Colonic mucosa (tissue), 4 donors: ENCODE data around the gene DCBLD2. TPM values are rescaled to one million over a fixed set of nuclear protein-coding genes. Genes with fewer than 3 reads are reported as not detected.

ENCODE experiments used
- DNase-seq: peaks from one replicate; pipeline ENCODE4 v3.0.0-alpha.2; 2020
- H3K27ac ChIP-seq: fragments of 200-600 bp; one replicate; pipeline ENCODE4 v1.8.0; 2021
- H3K27me3 ChIP-seq: fragments of 200-600 bp; one replicate; pipeline ENCODE4 v1.8.0; 2021
- H3K36me3 ChIP-seq: fragments of 200-600 bp; one replicate; pipeline ENCODE4 v1.8.0; 2021
- H3K4me1 ChIP-seq: fragments of 200-600 bp; one replicate; pipeline ENCODE4 v1.8.0; 2021; ENCODE audit warnings: mild to moderate bottlenecking
- H3K4me3 ChIP-seq: fragments of 200-600 bp; one replicate; pipeline ENCODE4 v1.8.0; 2021
- H3K9ac ChIP-seq, 2 donors: one replicate each; pipeline ENCODE4 v1.7.0; 2013; ENCODE audit warnings: control low read depth in 2 of 2, low read depth in 2 of 2, low read length in 2 of 2
- H3K9me3 ChIP-seq: fragments of 200-600 bp; one replicate; pipeline ENCODE4 v1.8.0; 2021
- intact Hi-C: fragments of 100-400 bp; cut with DNase I; formaldehyde crosslinking; loops from one replicate; pipeline ENCODE4 v1.14.1; 2022
- total RNA-seq, 2 donors: library from RNA; stranded (reverse); fragmentation: NEBNext Ultra II Directional in 1 of 2; extraction: Animal tissue kit (Norgen Biotek cat#: 25700) in 1 of 2; gene quantifications; one replicate each; pipeline ENCODE4 v1.2.1, GENCODE V29; 2021
- TF ChIP-seq, protein P1 (sequence below): fragments of 200-600 bp; IDR thresholded peaks from one replicate; pipeline ENCODE4 v1.8.0; 2022; ENCODE audit warnings: antibody characterized with exemption, mild to moderate bottlenecking
- donor health status: healthy.
- donor health status: DM: no; HTN: no; CAD: no.
- donor health status: DM: no; HTN: no; CAD: no.

Gene DCBLD2
- total RNA-seq, 2 donors from 2014 or later: 12.8 to 13.0 TPM

DNA sequence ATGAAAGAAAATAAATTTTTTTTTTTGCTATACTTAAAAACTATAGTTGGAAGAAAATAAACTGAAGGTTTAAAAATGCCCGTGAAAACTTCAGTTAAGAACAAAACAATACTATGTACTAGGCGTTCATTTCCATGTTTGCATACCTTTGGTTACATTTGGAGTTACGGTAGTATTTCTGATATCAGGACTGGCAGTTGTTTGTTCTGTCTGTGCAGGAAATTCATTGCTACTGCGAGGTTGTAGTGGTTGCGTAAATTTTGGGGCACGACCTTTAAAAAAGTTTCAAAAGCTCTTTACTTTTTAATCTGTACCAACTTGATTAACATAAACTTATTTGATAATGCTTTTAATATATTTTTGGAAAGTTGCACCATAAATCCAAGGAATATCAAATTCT is 90.4 kb downstream of the DCBLD2 start:
- Histone ChIP-seq H3K9me3 (no peaks in the 10 kb centered on the region), H3K36me3 (no peaks in the 10 kb centered on the region), H3K4me1 (no peaks in the 10 kb centered on the region), H3K4me3 (no peak overlapping the region), H3K27ac (no peak overlapping the region), H3K27me3 (no peaks in the 10 kb centered on the region), H3K9ac (no peak overlapping the region)
- no peak for DNase-seq
- intact Hi-C loops: loop anchor here (5.0 to 10.0 kb wide), 2 partner anchors 209 to 476 kb away; no protein-coding TSS in a partner anchor
- TF ChIP-seq, protein P1, sequence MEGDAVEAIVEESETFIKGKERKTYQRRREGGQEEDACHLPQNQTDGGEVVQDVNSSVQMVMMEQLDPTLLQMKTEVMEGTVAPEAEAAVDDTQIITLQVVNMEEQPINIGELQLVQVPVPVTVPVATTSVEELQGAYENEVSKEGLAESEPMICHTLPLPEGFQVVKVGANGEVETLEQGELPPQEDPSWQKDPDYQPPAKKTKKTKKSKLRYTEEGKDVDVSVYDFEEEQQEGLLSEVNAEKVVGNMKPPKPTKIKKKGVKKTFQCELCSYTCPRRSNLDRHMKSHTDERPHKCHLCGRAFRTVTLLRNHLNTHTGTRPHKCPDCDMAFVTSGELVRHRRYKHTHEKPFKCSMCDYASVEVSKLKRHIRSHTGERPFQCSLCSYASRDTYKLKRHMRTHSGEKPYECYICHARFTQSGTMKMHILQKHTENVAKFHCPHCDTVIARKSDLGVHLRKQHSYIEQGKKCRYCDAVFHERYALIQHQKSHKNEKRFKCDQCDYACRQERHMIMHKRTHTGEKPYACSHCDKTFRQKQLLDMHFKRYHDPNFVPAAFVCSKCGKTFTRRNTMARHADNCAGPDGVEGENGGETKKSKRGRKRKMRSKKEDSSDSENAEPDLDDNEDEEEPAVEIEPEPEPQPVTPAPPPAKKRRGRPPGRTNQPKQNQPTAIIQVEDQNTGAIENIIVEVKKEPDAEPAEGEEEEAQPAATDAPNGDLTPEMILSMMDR: no peak

DNA sequence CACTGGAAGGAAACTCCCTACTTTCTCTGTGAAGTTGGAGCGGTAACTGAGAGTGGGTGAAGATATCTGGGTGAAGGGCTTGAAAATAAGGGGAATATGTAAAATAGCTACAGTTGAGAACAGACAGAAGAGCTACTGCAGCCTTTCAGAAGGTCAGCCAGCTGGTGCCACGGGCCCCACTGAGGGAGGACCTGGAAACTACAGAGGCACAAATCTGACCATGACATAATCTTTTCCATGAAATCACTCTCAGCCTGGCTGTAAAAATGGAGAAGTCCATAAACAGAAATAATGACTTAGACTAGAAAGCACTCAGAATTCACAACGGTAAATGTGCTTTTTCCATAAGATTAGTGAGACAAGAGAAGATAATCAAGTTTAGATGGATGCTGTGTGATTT is 91.9 kb downstream of the DCBLD2 start:
- intact Hi-C loops: no loop called here

DNA sequence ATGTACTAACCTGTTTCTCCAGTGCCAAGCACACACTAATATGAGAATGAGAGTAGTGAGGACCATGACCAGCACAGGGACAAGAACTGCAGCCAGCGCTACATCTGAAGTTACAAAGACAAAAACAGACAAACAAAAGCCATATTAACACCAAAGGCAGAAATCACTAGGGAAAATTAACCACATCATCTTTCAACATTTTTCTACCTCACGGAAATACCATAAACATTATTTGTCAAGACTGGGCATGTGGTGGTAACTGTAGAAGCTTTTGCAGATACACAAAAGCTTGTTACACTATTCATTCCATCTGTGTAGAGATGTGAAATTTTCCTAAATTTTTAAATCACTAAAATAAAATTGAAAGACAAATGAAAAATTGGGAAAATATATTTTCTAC is 93.4 kb downstream of the DCBLD2 start:
- Histone ChIP-seq H3K4me3 (no peak overlapping the region), H3K4me1 (no peaks in the 10 kb centered on the region), H3K36me3 (no peaks in the 10 kb centered on the region), H3K27ac (no peak overlapping the region), H3K9me3 (no peaks in the 10 kb centered on the region), H3K9ac (no peak overlapping the region), H3K27me3 (no peaks in the 10 kb centered on the region)
- TF ChIP-seq, protein P1: no peak
- DNase-seq: no peak
- intact Hi-C loops: no loop called here

More for the DNA sequence above, 91.9 kb downstream of the DCBLD2 start:
- Histone ChIP-seq H3K27me3 (no peaks in the 10 kb centered on the region), H3K36me3 (no peaks in the 10 kb centered on the region), H3K9ac (no peak overlapping the region), H3K4me3 (no peak overlapping the region), H3K9me3 (no peaks in the 10 kb centered on the region), H3K4me1 (no peaks in the 10 kb centered on the region), H3K27ac (no peak overlapping the region)
- TF ChIP-seq, protein P1: no peak
- DNase-seq: no peak

DNA sequence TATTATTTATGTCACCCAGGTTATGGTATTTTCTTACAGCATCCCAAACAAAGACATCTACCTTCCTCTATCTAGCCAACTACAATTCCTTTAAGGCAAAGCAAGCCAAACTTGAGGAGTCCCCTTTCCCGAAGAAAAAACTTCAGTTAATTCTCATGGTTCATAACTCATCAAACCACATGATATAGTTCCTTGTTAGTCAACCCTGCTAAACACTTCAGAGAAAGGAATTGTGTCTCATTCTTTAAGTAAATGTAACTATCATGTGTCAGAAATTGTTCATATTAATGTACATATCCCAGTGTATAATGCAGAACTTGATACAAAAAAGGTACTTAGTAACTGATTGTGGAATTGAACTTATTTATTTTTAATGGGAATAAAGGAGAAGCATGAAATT is 93.9 kb downstream of the DCBLD2 start:
- no peaks in the 10 kb centered on the region for H3K36me3 ChIP-seq
- H3K9ac ChIP-seq: no peak overlapping the region
- no peak for DNase-seq
- no peaks in the 10 kb centered on the region for H3K27me3 ChIP-seq
- H3K4me1 ChIP-seq: no peaks in the 10 kb centered on the region
- H3K9me3 ChIP-seq: no peaks in the 10 kb centered on the region
- intact Hi-C loops: no loop called here
- TF ChIP-seq, protein P1: no peak
- no peak overlapping the region for H3K27ac ChIP-seq
- H3K4me3 ChIP-seq: no peak overlapping the region

DNA sequence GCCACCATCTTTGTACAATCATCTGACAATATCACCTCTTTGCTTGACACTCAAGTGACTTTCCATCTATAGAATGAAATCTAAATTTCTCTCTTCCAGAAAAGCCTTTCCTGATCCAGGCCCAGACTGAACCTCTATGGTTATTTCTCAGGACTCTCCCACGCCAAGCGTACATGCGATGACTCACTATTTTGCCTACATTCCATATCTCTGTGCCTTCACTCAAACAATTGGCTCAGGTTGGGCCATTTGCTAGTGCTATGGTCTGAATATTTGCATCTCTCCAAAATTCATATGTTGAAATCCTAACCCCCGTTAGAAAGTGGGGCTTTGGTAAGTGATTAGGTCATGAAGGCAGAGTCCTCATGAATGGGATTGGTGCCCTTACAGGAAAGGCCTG is 94.5 kb downstream of the DCBLD2 start:
- TF ChIP-seq, protein P1: no peak
- no peaks in the 10 kb centered on the region for H3K27me3 ChIP-seq
- no peak overlapping the region for H3K4me3 ChIP-seq
- DNase-seq: no peak
- no peaks in the 10 kb centered on the region for H3K9me3 ChIP-seq
- no peaks in the 10 kb centered on the region for H3K4me1 ChIP-seq
- intact Hi-C loops: no loop called here
- H3K36me3 ChIP-seq: no peaks in the 10 kb centered on the region
- no peak overlapping the region for H3K27ac ChIP-seq
- no peak overlapping the region for H3K9ac ChIP-seq

DNA sequence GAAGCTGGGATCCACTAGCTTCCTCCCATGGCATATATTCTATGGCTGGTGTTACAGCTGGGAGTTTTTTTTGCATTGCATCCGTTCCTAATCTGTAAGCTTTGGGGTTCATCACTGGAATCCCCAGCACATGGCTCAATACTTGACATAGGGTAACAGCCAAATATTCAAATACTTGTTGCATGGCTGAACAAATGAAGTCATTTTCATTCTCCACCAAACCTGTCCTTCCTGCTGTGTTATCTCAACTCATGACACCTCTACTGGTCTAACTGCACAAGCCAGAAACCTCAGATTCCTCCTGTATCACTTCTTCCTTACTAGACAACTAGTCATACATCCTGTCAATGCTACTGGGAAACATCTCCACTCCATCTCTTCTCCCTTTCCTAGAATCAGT is 95.0 kb downstream of the DCBLD2 start:
- H3K36me3 ChIP-seq: no peaks in the 10 kb centered on the region
- H3K9me3 ChIP-seq: no peaks in the 10 kb centered on the region
- no peak overlapping the region for H3K9ac ChIP-seq
- TF ChIP-seq, protein P1: no peak
- H3K27ac ChIP-seq: no peak overlapping the region
- H3K4me3 ChIP-seq: no peak overlapping the region
- no peaks in the 10 kb centered on the region for H3K27me3 ChIP-seq
- DNase-seq: no peak
- H3K4me1 ChIP-seq: no peaks in the 10 kb centered on the region
- intact Hi-C loops: no loop called here
